ENCODE results near the gene SLC38A8. TPM values are rescaled to one million over a fixed set of nuclear protein-coding genes. Genes with fewer than 3 reads are reported as not detected.
A peak's percentile ranks its signal among the peaks of the same experiment; 100 is the strongest.

The SLC38A8 gene
- total and polyA plus RNA-seq, 4 donors = 1.2 TPM; not detected in 3

DNA sequence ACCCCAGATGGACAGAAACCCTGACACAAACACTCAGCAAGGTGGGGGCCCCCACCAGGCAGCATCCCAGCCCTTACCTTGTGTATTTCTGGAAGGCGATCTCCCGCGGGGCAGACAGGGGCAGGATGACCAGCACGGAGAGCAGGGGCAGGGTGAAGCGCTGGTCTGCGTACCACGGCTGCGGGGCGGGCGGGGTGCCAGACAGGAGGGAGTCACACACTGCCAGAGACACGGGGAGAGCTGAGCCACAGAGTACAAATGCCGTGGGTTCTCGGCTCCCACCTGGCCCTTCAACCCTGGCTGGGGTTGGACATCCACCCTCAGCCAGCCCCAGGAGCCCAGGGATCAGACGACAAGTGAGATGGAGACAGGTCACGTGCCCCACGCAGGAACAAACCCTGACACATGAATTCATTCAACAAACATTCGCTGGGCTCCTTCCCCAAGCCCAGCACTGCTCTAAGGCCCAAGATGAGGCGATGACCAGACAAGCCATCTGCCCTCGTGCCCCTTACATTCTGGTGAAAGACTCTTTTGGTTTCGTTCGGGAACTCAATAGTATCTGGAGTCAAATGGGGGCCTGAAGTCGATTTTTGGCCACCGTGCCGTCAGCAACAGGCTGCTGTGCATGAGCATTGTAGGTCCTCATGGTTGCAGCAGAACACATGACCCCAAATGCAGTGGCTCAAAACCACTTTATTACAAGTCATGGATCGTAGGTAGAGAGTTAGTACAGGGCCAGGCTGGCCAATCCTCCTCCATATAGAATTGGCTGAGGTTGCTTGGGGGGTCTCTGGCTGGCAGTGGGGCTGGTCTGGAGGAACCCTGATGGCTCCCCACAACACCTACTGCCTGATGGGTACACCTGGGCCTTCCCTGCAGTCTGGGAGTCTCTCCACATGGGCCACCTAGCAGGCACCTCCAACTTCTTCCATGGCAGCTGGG is 9.1 kb downstream of the SLC38A8 start:
- Histone ChIP-seq H3K36me3 (ENCODE audit: control insufficient read depth in 4 of 4, insufficient read depth in 4 of 4, low read length in 4 of 4) (no peaks in the 10 kb centered on the region), H3K4me3 (no peak overlapping the region), H3K9me3 (ENCODE audit: control insufficient read depth in 4 of 4, insufficient read depth in 3 of 4, low read length in 3 of 4) (peaks cover 0 to 7% (median 4%) of the 10 kb centered on the region in 4 donors), H3K27ac (ENCODE audit: low read depth in 1 of 2, low read length in 1 of 2) (no peak overlapping the region), H3K27me3 (ENCODE audit: control insufficient read depth in 3 of 3, insufficient read depth in 3 of 3, low read length in 2 of 3) (no peaks in the 10 kb centered on the region), H3K9ac (ENCODE audit: insufficient read depth in 1 of 2, low read length in 2 of 2) (no peak overlapping the region), H3K4me1 (ENCODE audit: control insufficient read depth in 5 of 5, insufficient read depth in 5 of 5, low read length in 5 of 5) (no peaks in the 10 kb centered on the region)
- DNase-seq = no peak
- TF ChIP-seq, protein P1, sequence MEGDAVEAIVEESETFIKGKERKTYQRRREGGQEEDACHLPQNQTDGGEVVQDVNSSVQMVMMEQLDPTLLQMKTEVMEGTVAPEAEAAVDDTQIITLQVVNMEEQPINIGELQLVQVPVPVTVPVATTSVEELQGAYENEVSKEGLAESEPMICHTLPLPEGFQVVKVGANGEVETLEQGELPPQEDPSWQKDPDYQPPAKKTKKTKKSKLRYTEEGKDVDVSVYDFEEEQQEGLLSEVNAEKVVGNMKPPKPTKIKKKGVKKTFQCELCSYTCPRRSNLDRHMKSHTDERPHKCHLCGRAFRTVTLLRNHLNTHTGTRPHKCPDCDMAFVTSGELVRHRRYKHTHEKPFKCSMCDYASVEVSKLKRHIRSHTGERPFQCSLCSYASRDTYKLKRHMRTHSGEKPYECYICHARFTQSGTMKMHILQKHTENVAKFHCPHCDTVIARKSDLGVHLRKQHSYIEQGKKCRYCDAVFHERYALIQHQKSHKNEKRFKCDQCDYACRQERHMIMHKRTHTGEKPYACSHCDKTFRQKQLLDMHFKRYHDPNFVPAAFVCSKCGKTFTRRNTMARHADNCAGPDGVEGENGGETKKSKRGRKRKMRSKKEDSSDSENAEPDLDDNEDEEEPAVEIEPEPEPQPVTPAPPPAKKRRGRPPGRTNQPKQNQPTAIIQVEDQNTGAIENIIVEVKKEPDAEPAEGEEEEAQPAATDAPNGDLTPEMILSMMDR (IDR thresholded peaks at IDR 0.05; ENCODE audit: control extremely low read depth, extremely low read depth) = no peak
- no peak for ATAC-seq (ENCODE audit: insufficient read depth, low FRiP score)
- 85 to 89% methylated on average over 24 to 25 of the region's 25 CpGs for WGBS, 2 donors

DNA sequence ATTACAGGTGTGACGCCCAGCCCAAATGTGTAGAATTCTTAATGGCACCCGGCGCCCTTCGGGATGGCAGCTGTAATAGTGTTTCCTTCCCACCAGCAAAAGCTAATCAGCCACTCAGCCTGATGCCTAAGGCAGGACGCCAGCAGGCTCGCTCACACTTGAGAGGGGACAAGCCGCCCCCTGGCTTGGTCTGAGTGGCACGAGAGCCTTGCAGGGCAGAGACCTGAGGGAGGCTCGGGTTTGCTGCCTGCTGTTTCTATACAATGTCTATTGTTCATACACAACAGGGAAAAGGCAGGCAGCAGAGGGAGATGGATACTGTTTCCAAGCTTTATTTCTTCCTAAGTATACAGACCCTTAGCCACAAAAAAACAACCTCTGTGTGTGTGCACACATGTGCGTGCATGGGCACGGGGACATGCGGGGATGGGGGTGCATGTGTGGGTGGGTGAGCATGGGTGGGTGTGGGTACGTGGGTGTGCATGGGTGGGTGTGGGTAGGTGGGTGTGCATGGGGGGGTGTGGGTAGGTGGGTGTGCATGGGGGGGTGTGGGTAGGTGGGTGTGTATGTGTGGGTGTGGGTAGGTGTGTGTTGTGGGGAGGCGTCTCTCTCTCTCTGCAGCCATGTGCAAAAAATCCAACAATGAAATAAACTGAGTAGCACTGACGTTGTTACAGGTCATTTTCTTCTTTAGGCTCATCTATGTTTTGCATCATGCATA is 10.0 kb downstream of the SLC38A8 start:
- WGBS, 2 donors = 62 to 73% methylated on average over 15 of the region's 15 CpGs
- DNase-seq = peak in 1 of 3 donors; percentile 38

DNA sequence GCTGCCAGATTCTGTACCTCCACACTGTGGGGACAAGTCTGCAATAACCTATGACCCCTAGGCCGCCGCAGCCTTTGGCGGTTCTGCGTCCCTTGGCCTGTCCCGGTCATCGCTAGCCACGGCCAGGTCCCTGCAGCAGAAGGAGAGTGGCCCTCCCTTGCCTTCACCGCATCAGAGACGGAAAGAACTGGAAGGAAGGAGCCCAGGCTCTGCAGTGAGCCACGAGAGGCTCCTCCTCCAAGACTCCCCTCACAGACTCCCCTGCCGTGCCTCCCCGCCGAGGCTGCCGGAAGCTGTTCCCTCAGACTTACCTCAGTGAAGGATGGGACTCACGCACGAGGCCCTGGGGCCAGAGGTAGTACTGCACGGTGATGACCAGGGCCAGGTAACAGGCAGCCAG is 11.0 kb downstream of the SLC38A8 start:
- Histone ChIP-seq H3K36me3 (ENCODE audit: control insufficient read depth in 4 of 4, insufficient read depth in 4 of 4, low read length in 4 of 4) (no peaks in the 10 kb centered on the region), H3K9me3 (ENCODE audit: control insufficient read depth in 4 of 4, insufficient read depth in 3 of 4, low read length in 3 of 4) (peaks cover 0 to 8% (median 4%) of the 10 kb centered on the region in 4 donors), H3K27ac (ENCODE audit: low read depth in 1 of 2, low read length in 1 of 2) (no peak overlapping the region), H3K4me3 (no peak overlapping the region), H3K4me1 (ENCODE audit: control insufficient read depth in 5 of 5, insufficient read depth in 5 of 5, low read length in 5 of 5) (peaks cover 0 to 3% (median 0%) of the 10 kb centered on the region in 5 donors), H3K27me3 (ENCODE audit: control insufficient read depth in 3 of 3, insufficient read depth in 3 of 3, low read length in 2 of 3) (no peaks in the 10 kb centered on the region), H3K9ac (ENCODE audit: insufficient read depth in 1 of 2, low read length in 2 of 2) (no peak overlapping the region)
- 80 to 83% methylated on average over 17 of the region's 17 CpGs for WGBS, 2 donors
- no peak for DNase-seq
- ATAC-seq (ENCODE audit: insufficient read depth, low FRiP score) = no peak
- TF ChIP-seq, protein P1 (IDR thresholded peaks at IDR 0.05; ENCODE audit: control extremely low read depth, extremely low read depth) = no peak

More for the DNA sequence above, 10.0 kb downstream of the SLC38A8 start:
- Histone ChIP-seq H3K27me3 (ENCODE audit: control insufficient read depth in 3 of 3, insufficient read depth in 3 of 3, low read length in 2 of 3) (no peaks in the 10 kb centered on the region), H3K4me1 (ENCODE audit: control insufficient read depth in 5 of 5, insufficient read depth in 5 of 5, low read length in 5 of 5) (peaks cover 0 to under 1% (median 0%) of the 10 kb centered on the region in 5 donors), H3K9me3 (ENCODE audit: control insufficient read depth in 4 of 4, insufficient read depth in 3 of 4, low read length in 3 of 4) (peaks cover 0 to 8% (median 4%) of the 10 kb centered on the region in 4 donors), H3K9ac (ENCODE audit: insufficient read depth in 1 of 2, low read length in 2 of 2) (no peak overlapping the region), H3K27ac (ENCODE audit: low read depth in 1 of 2, low read length in 1 of 2) (no peak overlapping the region), H3K4me3 (no peak overlapping the region), H3K36me3 (ENCODE audit: control insufficient read depth in 4 of 4, insufficient read depth in 4 of 4, low read length in 4 of 4) (no peaks in the 10 kb centered on the region)
- TF ChIP-seq, protein P1 (IDR thresholded peaks at IDR 0.05; ENCODE audit: control extremely low read depth, extremely low read depth) = no peak
- no peak for ATAC-seq (ENCODE audit: insufficient read depth, low FRiP score)

Measured in lung (tissue), 12 donors.